HG03575 (cell line): ENCODE results near the gene OVCA2.

Experiments
- ATAC-seq: cut with Tn5 transposase; IDR thresholded peaks from one replicate; pipeline ENCODE4 v1.9.1; 2021; ENCODE audit not compliant: unreplicated experiment, insufficient number of reproducible peaks, low FRiP score; ENCODE audit errors: extremely low read depth

OVCA2 gene

DNA sequence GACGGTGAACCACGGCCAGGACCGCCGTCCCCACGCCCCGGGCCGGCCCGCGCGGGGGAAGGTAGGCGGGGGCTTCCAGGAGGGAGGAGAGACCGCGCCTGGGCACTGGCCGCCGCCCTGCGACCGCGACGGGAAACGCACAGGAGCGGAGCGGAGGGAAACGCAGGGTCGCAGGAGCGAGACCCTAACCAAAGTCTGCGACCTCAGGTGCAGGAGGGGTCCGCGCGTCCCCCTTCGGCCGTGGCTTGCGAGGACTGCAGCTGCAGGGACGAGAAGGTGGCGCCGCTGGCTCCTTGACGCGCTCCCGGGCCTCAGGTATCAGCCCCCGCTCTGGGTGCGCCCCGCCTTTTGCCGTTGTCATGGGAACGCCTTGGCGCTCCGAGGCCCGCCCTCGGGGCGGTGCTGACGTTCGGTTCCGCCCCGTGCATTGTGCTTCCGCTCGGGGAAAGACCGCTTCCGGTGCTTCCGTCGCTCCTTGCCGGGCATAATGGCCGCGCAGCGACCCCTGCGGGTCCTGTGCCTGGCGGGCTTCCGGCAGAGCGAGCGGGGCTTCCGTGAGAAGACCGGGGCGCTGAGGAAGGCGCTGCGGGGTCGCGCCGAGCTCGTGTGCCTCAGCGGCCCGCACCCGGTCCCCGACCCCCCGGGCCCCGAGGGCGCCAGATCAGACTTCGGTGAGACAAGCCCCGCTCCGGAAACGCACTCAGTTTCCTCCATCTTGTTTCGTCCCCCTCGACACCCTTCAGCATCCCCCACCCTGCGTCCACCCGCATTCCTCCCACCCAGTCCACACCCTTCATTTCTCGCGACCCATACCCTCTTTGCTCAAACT is at the start of gene OVCA2:
Gene OVCA2, plus strand, starts transcription at position 462 of the 829 bp plus-strand sequence. Its CDS starts 26 bp downstream, at position 488.
- ATAC-seq, result no peak

GRCh38 chr17:1992541-1992940 is 49.3 kb upstream of the OVCA2 start:
- ATAC-seq, result no peak

GRCh38 chr17:1994707-1995106 is 47.1 kb upstream of the OVCA2 start:
- no peak for ATAC-seq

GRCh38 chr17:1995321-1995892 is 46.4 kb upstream of the OVCA2 start:
- ATAC-seq, result no peak

- no peak for ATAC-seq
Observed at GRCh38 chr17:1995907-1996799, 45.7 kb upstream of the OVCA2 start.

DNA sequence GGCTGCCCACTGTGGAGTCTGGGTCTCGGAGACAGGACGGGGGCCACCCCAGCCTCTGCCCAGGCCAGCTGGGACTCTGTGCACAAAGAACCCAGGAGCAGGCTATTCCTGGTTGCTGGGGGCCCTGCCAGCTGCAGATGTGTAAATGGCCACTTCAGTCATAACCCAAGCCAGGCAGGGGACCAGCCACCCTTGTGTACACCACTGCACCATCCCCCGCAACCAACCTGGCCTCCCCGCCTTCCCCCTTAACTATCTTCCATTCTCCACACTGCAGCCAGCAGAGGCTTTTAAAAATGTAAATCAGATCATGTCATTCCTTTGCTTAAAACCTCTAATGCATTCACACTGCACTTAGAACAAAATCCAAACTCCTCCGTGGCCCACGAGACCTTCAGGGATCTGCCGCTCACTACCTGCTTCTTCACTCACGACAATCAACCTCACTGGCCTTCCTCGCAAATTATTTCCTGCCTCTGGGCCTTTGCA is 45.0 kb upstream of the OVCA2 start:
- ATAC-seq, result no peak

- ATAC-seq, result no peak
Observed at GRCh38 chr17:1997289-1997926, 44.4 kb upstream of the OVCA2 start.

GRCh38 chr17:1997927-1998742 is 43.7 kb upstream of the OVCA2 start:
- ATAC-seq, result no peak

DNA sequence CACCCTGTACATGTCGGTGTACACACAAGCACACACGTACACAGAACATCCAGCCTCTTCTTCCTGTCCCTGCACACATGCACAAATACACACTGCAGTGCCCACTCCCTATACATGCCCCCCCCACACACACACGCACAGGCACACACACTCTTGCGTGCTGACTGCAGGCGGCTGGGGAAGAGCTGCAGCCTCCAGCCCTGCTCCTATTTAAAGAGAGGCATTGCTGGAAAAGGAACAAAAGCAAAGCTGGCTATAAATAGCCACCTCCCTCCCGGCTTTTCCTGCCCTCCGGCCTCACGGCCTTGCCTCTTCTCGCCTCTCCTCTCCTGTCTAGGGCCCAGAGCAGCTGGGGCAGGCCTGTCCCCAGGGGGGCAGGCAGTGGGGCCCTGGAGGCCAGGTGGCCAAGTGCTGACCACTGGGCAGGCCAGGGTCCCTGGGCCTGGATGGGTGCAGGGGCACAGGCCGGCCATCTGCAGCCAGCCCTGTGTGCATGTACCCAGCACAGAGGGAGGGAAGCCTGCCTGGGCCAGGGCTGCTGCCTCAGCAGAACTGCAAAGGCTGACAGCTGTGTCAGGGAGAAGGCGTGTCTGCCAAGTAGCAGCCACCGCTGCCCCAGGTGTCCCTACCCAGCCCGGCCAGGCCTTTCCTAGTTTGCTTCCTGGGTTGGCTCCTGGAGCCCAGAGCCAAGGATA is 42.1 kb upstream of the OVCA2 start:
- ATAC-seq, result no peak

DNA sequence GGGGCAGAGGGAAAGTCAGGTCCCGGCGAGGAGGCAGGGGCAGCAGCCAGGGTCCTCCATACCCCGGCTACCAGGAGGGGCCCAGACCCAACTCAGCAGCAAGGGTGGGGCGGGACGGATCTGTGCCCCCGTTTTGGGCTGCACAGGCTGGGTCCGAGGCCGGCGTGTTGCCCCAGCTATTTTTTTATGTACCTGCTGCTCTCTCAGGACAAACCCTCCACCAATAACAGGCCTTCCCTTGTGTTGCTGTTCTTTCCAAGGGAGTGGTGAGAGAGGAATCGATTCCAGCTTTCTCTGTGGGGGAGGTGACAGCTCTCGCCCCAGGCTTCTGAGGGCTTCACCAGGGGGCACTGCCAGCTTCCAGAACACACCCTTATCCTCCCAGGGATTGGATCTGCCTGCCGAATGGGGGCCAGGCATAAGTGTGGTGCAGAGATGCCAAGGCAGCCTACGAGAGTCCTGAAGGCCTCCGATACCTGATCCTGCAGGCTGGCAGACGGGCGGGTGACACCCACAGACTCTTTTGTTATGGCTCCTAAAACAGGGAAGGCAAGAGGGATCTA is 39.0 kb upstream of the OVCA2 start:
- no peak for ATAC-seq

DNA sequence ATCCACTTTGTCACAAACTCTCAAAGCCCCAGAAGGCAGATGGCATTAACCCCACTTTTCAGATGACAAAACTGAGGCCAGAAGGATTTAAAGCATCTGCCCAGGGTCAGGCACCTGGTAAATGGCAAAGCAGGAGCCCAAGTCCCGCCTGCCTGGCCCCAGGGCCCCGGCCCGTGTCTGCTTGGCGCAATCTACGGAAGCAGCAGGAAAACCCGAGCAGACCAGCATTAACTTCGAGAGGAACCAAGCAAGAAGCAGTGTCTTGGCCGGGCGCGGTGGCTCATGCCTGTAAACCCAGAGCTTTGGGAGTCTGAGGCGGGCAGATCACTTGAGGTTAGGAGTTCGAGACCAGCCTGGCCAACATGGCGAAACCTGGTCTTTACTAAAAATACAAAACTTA is 38.3 kb upstream of the OVCA2 start:
- no peak for ATAC-seq

DNA sequence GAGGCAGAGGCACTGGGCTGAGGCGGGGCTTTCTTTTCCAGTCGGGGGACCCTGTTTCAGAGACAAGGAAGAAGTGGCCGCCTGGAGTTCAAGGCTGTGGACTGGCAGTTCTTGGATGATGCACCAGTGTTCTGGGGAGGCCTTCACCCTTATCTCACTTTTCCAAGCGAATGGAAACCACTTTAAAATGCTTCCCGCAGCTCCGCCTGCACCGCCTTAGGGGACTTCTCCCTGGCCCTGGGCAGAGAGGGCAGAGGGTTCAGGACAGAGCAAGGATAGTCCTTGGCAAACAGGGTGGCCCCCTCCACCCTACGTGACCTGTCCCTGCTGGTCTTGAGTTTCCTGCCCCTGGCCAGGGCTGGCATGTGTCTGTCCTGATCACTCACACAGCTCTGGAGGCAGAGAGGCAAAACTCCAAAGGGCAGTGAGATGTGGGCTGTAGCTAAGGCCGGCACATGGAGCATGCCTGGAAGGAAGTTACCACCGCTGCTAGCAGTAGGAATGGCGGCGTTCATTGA is 37.3 kb upstream of the OVCA2 start:
- ATAC-seq, result no peak

- no peak for ATAC-seq
Observed at GRCh38 chr17:2008332-2009126, 33.3 kb upstream of the OVCA2 start.

DNA sequence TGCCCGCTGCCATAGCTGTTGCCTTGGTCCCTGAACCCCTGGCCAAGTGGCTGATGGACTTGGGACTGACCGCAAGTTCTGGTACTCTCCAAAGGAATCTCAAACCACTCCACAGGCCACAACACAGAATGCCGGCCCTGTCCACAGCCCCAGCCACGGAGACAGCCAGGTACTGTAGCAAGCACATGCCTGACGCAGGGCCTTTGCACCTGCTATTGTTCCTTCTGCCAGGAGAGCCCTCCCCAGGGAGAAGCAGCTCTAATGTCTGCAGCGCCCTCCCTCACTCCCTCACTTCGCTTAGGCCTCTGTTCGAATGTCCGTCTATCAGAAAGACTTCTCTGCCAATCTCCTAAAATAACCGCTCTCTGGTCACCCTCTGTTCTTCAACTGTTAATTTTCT is 32.1 kb upstream of the OVCA2 start:
- no peak for ATAC-seq

- ATAC-seq, result no peak
Observed at GRCh38 chr17:2011411-2012371, 30.1 kb upstream of the OVCA2 start.
